Liver (tissue), 9 donors: ENCODE results near the gene SHMT2. TPM values are rescaled to one million over a fixed set of nuclear protein-coding genes. Genes with fewer than 3 reads are reported as not detected.

Source experiments
- DNase-seq: peaks from one replicate; pipeline ENCODE4 v3.0.0-alpha.2; 2017; ENCODE audit warnings: low spot score
- H3K27ac ChIP-seq, 2 donors: one replicate each; pipeline ENCODE4 v1.7.0; 2013; ENCODE audit warnings: inconsistent platforms in 2 of 2, low read length in 2 of 2, control low read depth in 1 of 2, low read depth in 1 of 2, mild to moderate bottlenecking in 1 of 2
- H3K27me3 ChIP-seq, 4 donors: one replicate each; pipeline versions ENCODE4 v1.6.1 to v1.7.0; 2013; ENCODE audit warnings: low read length in 3 of 4, inconsistent platforms in 1 of 4, mild to moderate bottlenecking in 1 of 4, moderate library complexity in 1 of 4; ENCODE audit not compliant: control insufficient read depth in 4 of 4, insufficient read depth in 4 of 4
- H3K36me3 ChIP-seq, 4 donors: one replicate each; pipeline versions ENCODE4 v1.6.1 to v1.7.0; 2013; ENCODE audit warnings: low read length in 3 of 4, mild to moderate bottlenecking in 3 of 4, low read depth in 1 of 4, moderate library complexity in 1 of 4; ENCODE audit not compliant: control insufficient read depth in 4 of 4, insufficient read depth in 3 of 4
- H3K4me1 ChIP-seq, 4 donors: one replicate each; pipeline versions ENCODE4 v1.6.1 to v1.7.0; 2013; ENCODE audit warnings: low read length in 3 of 4, mild to moderate bottlenecking in 3 of 4, moderate library complexity in 1 of 4; ENCODE audit not compliant: control insufficient read depth in 4 of 4, insufficient read depth in 4 of 4
- H3K4me3 ChIP-seq, 3 donors: one replicate each; pipeline versions ENCODE4 v1.6.1 to v1.7.0; 2013; ENCODE audit warnings: low read length in 3 of 3, control low read depth in 1 of 3, low read depth in 1 of 3, mild to moderate bottlenecking in 1 of 3
- H3K9ac ChIP-seq, 2 donors: one replicate each; pipeline ENCODE4 v1.7.0; 2013; ENCODE audit warnings: low read length in 2 of 2, mild to moderate bottlenecking in 2 of 2, moderate library complexity in 2 of 2, control low read depth in 1 of 2, low read depth in 1 of 2
- H3K9me3 ChIP-seq, 4 donors: one replicate each; pipeline versions ENCODE4 v1.6.1 to v1.7.0; 2013; ENCODE audit warnings: low read length in 3 of 4; ENCODE audit not compliant: control insufficient read depth in 4 of 4
- EGR1 ChIP-seq, 2 donors: IDR thresholded peaks; 2 replicates each; pipeline ENCODE4 v1.6.1; 2016 to 2018; ENCODE audit warnings: antibody characterized with exemption in 2 of 2, low read depth in 2 of 2
- FOXA1 ChIP-seq: IDR thresholded peaks from 2 replicates; pipeline ENCODE4 v1.6.1; 2016; ENCODE audit warnings: antibody characterized with exemption
- FOXA2 ChIP-seq: IDR thresholded peaks from 2 replicates; pipeline ENCODE4 v1.6.1; 2016; ENCODE audit warnings: antibody characterized with exemption
- GABPA ChIP-seq, 2 donors: IDR thresholded peaks in 1 of 2; conservative IDR thresholded peaks in 1 of 2; 2 replicates each; pipeline ENCODE4 v1.6.1; 2016; ENCODE audit warnings: antibody characterized with exemption in 2 of 2, mild to moderate bottlenecking in 1 of 2, moderate library complexity in 1 of 2
- HNF4A ChIP-seq, 2 donors: conservative IDR thresholded peaks; 2 replicates each; pipeline ENCODE4 v1.6.1; 2016; ENCODE audit warnings: antibody characterized with exemption in 2 of 2, mild to moderate bottlenecking in 2 of 2
- HNF4G ChIP-seq: IDR thresholded peaks from 2 replicates; pipeline ENCODE4 v1.6.1; 2016; ENCODE audit warnings: antibody characterized with exemption
- JUND ChIP-seq, 2 donors: IDR thresholded peaks; 2 replicates each; pipeline ENCODE4 v1.6.1; 2016; ENCODE audit warnings: antibody characterized with exemption in 2 of 2
- NR2F2 ChIP-seq: IDR thresholded peaks from 2 replicates; pipeline ENCODE4 v1.6.1; 2016; ENCODE audit warnings: antibody characterized with exemption
- RAD21 ChIP-seq, 2 donors: IDR thresholded peaks; 2 replicates each; pipeline ENCODE4 v1.6.1; 2016; ENCODE audit warnings: antibody characterized with exemption in 2 of 2, mild to moderate bottlenecking in 2 of 2
- RXRA ChIP-seq, 2 donors: IDR thresholded peaks; 2 replicates each; pipeline ENCODE4 v1.6.1; 2017 to 2018; ENCODE audit warnings: antibody characterized with exemption in 2 of 2, mild to moderate bottlenecking in 1 of 2
- SP1 ChIP-seq: IDR thresholded peaks from 2 replicates; pipeline ENCODE4 v1.6.1; 2018; ENCODE audit warnings: antibody characterized with exemption, mild to moderate bottlenecking
- TAF1 ChIP-seq: conservative IDR thresholded peaks from 2 replicates; pipeline ENCODE4 v1.6.1; 2016; ENCODE audit warnings: antibody characterized with exemption, mild to moderate bottlenecking
- YY1 ChIP-seq: IDR thresholded peaks from 2 replicates; pipeline ENCODE4 v1.6.1; 2016; ENCODE audit warnings: antibody characterized with exemption, mild to moderate bottlenecking
- WGBS: extraction: QIAGEN DNeasy Blood & Tissue Kit; methylation state at CpG from one replicate; pipeline ENCODE4 v1.1.7; 2013; 5-methylcytosine and 5-hydroxymethylcytosine counted together
- polyA plus RNA-seq, 2 donors: library from polyadenylated mRNA; stranded (reverse) in 1 of 2; unstranded in 1 of 2; fragments of 200-250 nt in 1 of 2; fragments of >200 nt in 1 of 2; fragmentation: Nextera tagmentation in 1 of 2; extraction: Ambion mirVana in 1 of 2; gene quantifications; one replicate each; pipeline versions ENCODE4 v1.2.1 to v1.2.3, GENCODE V29; 2013 to 2015
- total RNA-seq, 2 donors: library from RNA; depleted of rRNA; stranded (reverse); fragments of >200 nt; gene quantifications; one replicate each; pipeline ENCODE4 v1.2.3, GENCODE V29; 2014
- TF ChIP-seq, protein P1 (sequence below): fragments of 150-350 bp; IDR thresholded peaks from 2 replicates; pipeline ENCODE4 v1.5.1; 2017; ENCODE audit warnings: improper control_type of control experiment, low read depth, low read length; ENCODE audit not compliant: missing input control
- TF ChIP-seq, protein P2 (sequence below): IDR thresholded peaks from 2 replicates; pipeline ENCODE4 v1.6.1; 2016; ENCODE audit warnings: antibody characterized with exemption
- TF ChIP-seq, protein P3 (sequence below): IDR thresholded peaks from 2 replicates; pipeline ENCODE4 v1.6.1; 2016; ENCODE audit warnings: antibody characterized with exemption
- TF ChIP-seq, protein P4 (sequence below): IDR thresholded peaks from 2 replicates; pipeline ENCODE4 v1.6.1; 2016; ENCODE audit warnings: antibody characterized with exemption, mild to moderate bottlenecking
- TF ChIP-seq, protein P5 (sequence below): IDR thresholded peaks from 2 replicates; pipeline ENCODE4 v1.6.1; 2016; ENCODE audit warnings: antibody characterized with exemption
- donor health status: healthy.
- donor health status: healthy.
- donor health status: healthy.
- donor health status: healthy.
- donor health status: healthy.

SHMT2 gene
- total and polyA plus RNA-seq, 4 donors: 66.7 to 276 (median 179) TPM

DNA sequence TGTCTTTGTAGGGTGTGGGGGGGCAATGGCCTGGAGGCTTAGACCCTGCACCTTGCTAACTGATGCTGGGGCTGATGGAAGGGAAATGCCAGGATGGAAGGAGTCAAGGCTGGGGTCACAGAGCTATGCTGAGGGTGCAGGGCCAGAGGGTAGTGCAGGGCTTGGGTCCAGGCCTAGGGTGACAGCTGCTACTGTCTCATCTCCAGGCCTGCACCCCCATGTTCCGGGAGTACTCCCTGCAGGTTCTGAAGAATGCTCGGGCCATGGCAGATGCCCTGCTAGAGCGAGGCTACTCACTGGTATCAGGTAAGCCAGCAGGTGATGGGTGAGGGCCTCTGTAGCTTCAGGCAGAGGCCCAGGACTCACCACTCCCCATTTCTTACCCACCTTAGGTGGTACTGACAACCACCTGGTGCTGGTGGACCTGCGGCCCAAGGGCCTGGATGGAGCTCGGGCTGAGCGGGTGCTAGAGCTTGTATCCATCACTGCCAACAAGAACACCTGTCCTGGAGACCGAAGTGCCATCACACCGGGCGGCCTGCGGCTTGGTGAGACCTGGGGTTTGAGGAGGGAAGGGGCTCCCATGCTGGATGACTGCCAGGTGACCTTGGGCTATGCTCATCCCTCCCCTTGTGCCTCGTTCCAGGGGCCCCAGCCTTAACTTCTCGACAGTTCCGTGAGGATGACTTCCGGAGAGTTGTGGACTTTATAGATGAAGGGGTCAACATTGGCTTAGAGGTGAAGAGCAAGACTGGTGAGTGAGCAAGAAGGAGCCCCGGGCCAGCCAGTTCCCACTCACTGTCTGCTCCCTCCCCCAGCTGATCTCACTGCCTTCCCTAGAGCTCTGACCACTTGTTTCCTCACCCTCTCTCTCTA is 4.1 kb downstream of the SHMT2 start (continued):
- TF ChIP-seq, protein P1, sequence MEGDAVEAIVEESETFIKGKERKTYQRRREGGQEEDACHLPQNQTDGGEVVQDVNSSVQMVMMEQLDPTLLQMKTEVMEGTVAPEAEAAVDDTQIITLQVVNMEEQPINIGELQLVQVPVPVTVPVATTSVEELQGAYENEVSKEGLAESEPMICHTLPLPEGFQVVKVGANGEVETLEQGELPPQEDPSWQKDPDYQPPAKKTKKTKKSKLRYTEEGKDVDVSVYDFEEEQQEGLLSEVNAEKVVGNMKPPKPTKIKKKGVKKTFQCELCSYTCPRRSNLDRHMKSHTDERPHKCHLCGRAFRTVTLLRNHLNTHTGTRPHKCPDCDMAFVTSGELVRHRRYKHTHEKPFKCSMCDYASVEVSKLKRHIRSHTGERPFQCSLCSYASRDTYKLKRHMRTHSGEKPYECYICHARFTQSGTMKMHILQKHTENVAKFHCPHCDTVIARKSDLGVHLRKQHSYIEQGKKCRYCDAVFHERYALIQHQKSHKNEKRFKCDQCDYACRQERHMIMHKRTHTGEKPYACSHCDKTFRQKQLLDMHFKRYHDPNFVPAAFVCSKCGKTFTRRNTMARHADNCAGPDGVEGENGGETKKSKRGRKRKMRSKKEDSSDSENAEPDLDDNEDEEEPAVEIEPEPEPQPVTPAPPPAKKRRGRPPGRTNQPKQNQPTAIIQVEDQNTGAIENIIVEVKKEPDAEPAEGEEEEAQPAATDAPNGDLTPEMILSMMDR: no peak
- no peak for TF ChIP-seq FOXA1

DNA sequence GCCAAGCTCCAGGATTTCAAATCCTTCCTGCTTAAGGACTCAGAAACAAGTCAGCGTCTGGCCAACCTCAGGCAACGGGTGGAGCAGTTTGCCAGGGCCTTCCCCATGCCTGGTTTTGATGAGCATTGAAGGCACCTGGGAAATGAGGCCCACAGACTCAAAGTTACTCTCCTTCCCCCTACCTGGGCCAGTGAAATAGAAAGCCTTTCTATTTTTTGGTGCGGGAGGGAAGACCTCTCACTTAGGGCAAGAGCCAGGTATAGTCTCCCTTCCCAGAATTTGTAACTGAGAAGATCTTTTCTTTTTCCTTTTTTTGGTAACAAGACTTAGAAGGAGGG is 4.7 kb downstream of the SHMT2 start:
- Histone ChIP-seq H3K27me3 (no peaks in the 10 kb centered on the region), H3K36me3 (peaks cover 12 to 20% (median 15%) of the 10 kb centered on the region in 4 donors), H3K27ac (peak overlapping the region; percentile 16 to 63), H3K4me3 (no peak overlapping the region), H3K9me3 (no peaks in the 10 kb centered on the region), H3K4me1 (peaks cover 19 to 61% (median 46%) of the 10 kb centered on the region in 4 donors), H3K9ac (no peak overlapping the region)
- TF ChIP-seq YY1 (no peak), NR2F2 (no peak), RXRA (IDR thresholded peaks at IDR 0.05) (no peak), FOXA1 (no peak), HNF4A (conservative IDR thresholded peaks at IDR 0.05) (no peak), FOXA2 (no peak), EGR1 (IDR thresholded peaks at IDR 0.05; ENCODE audit: low read depth in 2 of 2) (no peak), TAF1 (no peak), RAD21 (IDR thresholded peaks at IDR 0.05) (no peak), GABPA (IDR thresholded peaks at IDR 0.05 in 1 of 2, conservative IDR thresholded peaks at IDR 0.05 in 1 of 2) (no peak), JUND (IDR thresholded peaks at IDR 0.05) (no peak), SP1 (no peak), HNF4G (no peak)
- TF ChIP-seq, protein P2, sequence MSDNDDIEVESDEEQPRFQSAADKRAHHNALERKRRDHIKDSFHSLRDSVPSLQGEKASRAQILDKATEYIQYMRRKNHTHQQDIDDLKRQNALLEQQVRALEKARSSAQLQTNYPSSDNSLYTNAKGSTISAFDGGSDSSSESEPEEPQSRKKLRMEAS: no peak
- TF ChIP-seq, protein P3, sequence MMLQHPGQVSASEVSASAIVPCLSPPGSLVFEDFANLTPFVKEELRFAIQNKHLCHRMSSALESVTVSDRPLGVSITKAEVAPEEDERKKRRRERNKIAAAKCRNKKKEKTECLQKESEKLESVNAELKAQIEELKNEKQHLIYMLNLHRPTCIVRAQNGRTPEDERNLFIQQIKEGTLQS: no peak
- TF ChIP-seq, protein P4, sequence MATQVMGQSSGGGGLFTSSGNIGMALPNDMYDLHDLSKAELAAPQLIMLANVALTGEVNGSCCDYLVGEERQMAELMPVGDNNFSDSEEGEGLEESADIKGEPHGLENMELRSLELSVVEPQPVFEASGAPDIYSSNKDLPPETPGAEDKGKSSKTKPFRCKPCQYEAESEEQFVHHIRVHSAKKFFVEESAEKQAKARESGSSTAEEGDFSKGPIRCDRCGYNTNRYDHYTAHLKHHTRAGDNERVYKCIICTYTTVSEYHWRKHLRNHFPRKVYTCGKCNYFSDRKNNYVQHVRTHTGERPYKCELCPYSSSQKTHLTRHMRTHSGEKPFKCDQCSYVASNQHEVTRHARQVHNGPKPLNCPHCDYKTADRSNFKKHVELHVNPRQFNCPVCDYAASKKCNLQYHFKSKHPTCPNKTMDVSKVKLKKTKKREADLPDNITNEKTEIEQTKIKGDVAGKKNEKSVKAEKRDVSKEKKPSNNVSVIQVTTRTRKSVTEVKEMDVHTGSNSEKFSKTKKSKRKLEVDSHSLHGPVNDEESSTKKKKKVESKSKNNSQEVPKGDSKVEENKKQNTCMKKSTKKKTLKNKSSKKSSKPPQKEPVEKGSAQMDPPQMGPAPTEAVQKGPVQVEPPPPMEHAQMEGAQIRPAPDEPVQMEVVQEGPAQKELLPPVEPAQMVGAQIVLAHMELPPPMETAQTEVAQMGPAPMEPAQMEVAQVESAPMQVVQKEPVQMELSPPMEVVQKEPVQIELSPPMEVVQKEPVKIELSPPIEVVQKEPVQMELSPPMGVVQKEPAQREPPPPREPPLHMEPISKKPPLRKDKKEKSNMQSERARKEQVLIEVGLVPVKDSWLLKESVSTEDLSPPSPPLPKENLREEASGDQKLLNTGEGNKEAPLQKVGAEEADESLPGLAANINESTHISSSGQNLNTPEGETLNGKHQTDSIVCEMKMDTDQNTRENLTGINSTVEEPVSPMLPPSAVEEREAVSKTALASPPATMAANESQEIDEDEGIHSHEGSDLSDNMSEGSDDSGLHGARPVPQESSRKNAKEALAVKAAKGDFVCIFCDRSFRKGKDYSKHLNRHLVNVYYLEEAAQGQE: no peak
- TF ChIP-seq, protein P1: no peak
- TF ChIP-seq, protein P5, sequence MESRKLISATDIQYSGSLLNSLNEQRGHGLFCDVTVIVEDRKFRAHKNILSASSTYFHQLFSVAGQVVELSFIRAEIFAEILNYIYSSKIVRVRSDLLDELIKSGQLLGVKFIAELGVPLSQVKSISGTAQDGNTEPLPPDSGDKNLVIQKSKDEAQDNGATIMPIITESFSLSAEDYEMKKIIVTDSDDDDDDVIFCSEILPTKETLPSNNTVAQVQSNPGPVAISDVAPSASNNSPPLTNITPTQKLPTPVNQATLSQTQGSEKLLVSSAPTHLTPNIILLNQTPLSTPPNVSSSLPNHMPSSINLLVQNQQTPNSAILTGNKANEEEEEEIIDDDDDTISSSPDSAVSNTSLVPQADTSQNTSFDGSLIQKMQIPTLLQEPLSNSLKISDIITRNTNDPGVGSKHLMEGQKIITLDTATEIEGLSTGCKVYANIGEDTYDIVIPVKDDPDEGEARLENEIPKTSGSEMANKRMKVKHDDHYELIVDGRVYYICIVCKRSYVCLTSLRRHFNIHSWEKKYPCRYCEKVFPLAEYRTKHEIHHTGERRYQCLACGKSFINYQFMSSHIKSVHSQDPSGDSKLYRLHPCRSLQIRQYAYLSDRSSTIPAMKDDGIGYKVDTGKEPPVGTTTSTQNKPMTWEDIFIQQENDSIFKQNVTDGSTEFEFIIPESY: no peak
- WGBS: 82% methylated on average over 3 of the region's 3 CpGs
- no peak for DNase-seq
